SK-N-MC (cell line): Measurements from ENCODE around the gene VPS13A.

Source experiments
- EZH2 ChIP-seq: fragments of 200-600 bp; sonication (generic); IDR thresholded peaks from one replicate; pipeline ENCODE4 v1.6.1; 2017; ENCODE audit warnings: antibody characterized with exemption
- FOXP2 ChIP-seq: optimal IDR thresholded peaks from 2 replicates; pipeline ENCODE3; 2011; ENCODE audit warnings: mild to moderate bottlenecking, moderate library complexity; ENCODE audit not compliant: insufficient read depth; ENCODE audit errors: extremely low read length, control extremely low read depth
- POLR2AphosphoS5 ChIP-seq: IDR thresholded peaks from 2 replicates; pipeline ENCODE4 v1.6.1; 2012; ENCODE audit warnings: mild to moderate bottlenecking, low read depth, low read length, borderline replicate concordance

DNA sequence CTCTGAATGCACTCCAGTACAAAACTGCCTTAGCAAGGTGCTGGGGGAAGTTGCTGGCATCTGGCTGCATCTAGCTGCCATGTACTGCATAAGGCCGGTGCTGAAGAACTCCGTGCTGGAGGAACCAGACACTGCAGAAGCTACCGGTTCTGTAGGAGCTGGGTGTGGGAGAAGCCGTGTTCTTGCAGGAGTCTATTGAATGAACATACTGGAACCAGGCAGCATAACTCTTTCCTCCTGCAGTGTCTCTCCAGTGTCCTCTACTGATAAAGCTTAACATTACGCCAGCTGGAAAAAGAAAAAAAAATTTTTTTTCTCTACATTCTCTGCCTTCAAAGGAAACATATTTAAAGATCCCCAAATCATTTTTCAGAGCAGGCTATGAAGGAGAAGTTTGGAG, 38.5 kb downstream of the VPS13A start:
- no peak for TF ChIP-seq EZH2
- TF ChIP-seq POLR2AphosphoS5 = no peak
- TF ChIP-seq FOXP2 = no peak
